PC-3 (cell line): ENCODE results near the gene CASK. TPM values are rescaled to one million over a fixed set of nuclear protein-coding genes. Genes with fewer than 3 reads are reported as not detected.

ENCODE experiments used
- ATAC-seq: fragments of 200-7000 bp; cut with Tn5 transposase; 2 replicates; pipeline ENCODE4 v1.9.1; 2020; ENCODE audit warnings: mild to moderate bottlenecking, moderate library complexity
- BruUV-seq: library from RNA; stranded (reverse); fragments of 400-500 nt; replicated peaks from 2 replicates; lab custom pipeline; 2021; lab: Mats Ljungman, UMichigan
- CTCF ChIA-PET: fragments of 300-600 bp; sonication (Branson Sonifier 250); formaldehyde crosslinking; loops from one replicate; lab custom pipeline; 2022; ENCODE audit warnings: antibody characterized with exemption; lab: Charles Lee
- POLR2A ChIA-PET: fragments of 300-600 bp; sonication (Branson Sonifier 250); formaldehyde crosslinking; loops from one replicate; lab custom pipeline; 2022; ENCODE audit warnings: antibody characterized with exemption; ENCODE audit not compliant: unreplicated experiment; lab: Charles Lee
- DNase-seq: peaks from one replicate; pipeline ENCODE4 v3.0.0-alpha.2; 2015
- H2AFZ ChIP-seq: fragments of 300-600 bp; sonication (generic); 2 replicates; pipeline ENCODE4 v1.6.0; 2016; ENCODE audit warnings: antibody characterized with exemption, low read length
- H3F3A ChIP-seq: fragments of 300-600 bp; sonication (generic); one replicate; pipeline ENCODE4 v1.6.0; 2017; ENCODE audit warnings: antibody characterized with exemption, low read length, control low read depth, mild to moderate bottlenecking; ENCODE audit not compliant: unreplicated experiment
- H3K27ac ChIP-seq: fragments of 300-600 bp; sonication (generic); 2 replicates; pipeline ENCODE4 v1.5.1; 2016; ENCODE audit warnings: mild to moderate bottlenecking, low read length
- H3K27me3 ChIP-seq: fragments of 300-600 bp; sonication (generic); 2 replicates; pipeline ENCODE4 v1.6.1; 2016; ENCODE audit warnings: low read length, mixed read lengths
- H3K36me3 ChIP-seq: fragments of 300-600 bp; sonication (generic); 2 replicates; pipeline ENCODE4 v1.6.1; 2016; ENCODE audit warnings: low read depth, mixed run types, low read length, mixed read lengths
- H3K4me1 ChIP-seq: fragments of 300-600 bp; sonication (generic); 2 replicates; pipeline ENCODE4 v1.5.1; 2016; ENCODE audit warnings: low read length; ENCODE audit not compliant: insufficient read depth
- H3K4me2 ChIP-seq: fragments of 300-600 bp; sonication (generic); 2 replicates; pipeline ENCODE4 v1.6.0; 2016; ENCODE audit warnings: low read length
- H3K4me3 ChIP-seq: fragments of 300-600 bp; sonication (generic); 2 replicates; pipeline ENCODE4 v1.5.1; 2016; ENCODE audit warnings: mild to moderate bottlenecking, low read length, mixed read lengths
- H3K79me2 ChIP-seq: fragments of 300-600 bp; sonication (generic); 2 replicates; pipeline ENCODE4 v1.6.1; 2017; ENCODE audit warnings: low read length, mixed read lengths
- H3K9ac ChIP-seq: fragments of 300-600 bp; sonication (generic); 2 replicates; pipeline ENCODE4 v1.6.0; 2016; ENCODE audit warnings: mild to moderate bottlenecking, low read length
- H3K9me2 ChIP-seq: fragments of 300-600 bp; sonication (generic); replicated peaks from 2 replicates; pipeline ENCODE4 v1.6.1; 2016; ENCODE audit warnings: mixed run types, low read length, mixed read lengths
- H3K9me3 ChIP-seq: fragments of 300-600 bp; sonication (generic); 2 replicates; pipeline ENCODE4 v1.6.1; 2016; ENCODE audit warnings: low read length, mixed read lengths
- H4K20me1 ChIP-seq: fragments of 300-600 bp; sonication (generic); 2 replicates; pipeline ENCODE4 v1.6.1; 2016; ENCODE audit warnings: low read length, mixed read lengths
- CTCF ChIP-seq: fragments of 300-600 bp; sonication (generic); conservative IDR thresholded peaks from 2 replicates; pipeline ENCODE4 v1.5.1; 2017; ENCODE audit warnings: antibody characterized with exemption, low read depth, mild to moderate bottlenecking, low read length
- EZH2 ChIP-seq: fragments of 300-600 bp; sonication (generic); IDR thresholded peaks from one replicate; pipeline ENCODE4 v1.6.1; 2017; ENCODE audit warnings: antibody characterized with exemption, mild to moderate bottlenecking, low read length; ENCODE audit not compliant: unreplicated experiment
- EZH2phosphoT487 ChIP-seq: fragments of 300-600 bp; sonication (generic); IDR thresholded peaks from 2 replicates; pipeline ENCODE4 v1.6.1; 2018; ENCODE audit warnings: mild to moderate bottlenecking, antibody characterized with exemption, low read length, borderline replicate concordance
- intact Hi-C: fragments of 100-400 bp; cut with micrococcal nuclease; formaldehyde crosslinking; loops from 2 replicates; pipeline ENCODE4 v1.9.0; 2023
- total RNA-seq: library from RNA; depleted of rRNA; stranded (reverse); fragments of >200 nt; gene quantifications from 2 replicates; pipeline ENCODE4 v1.2.3, GENCODE V29; 2014

The CASK gene
- total RNA-seq, 1 experiment from 2014 or later: 21.4 TPM

GRCh38 chrX:41946989-41947612 lies 23.7 kb upstream of the CASK start:
- ATAC-seq (no peak), DNase-seq (peak; percentile 45)
- CTCF ChIA-PET: no interaction called here
- no peaks in the 10 kb centered on the region for H4K20me1 ChIP-seq
- POLR2A ChIA-PET: no interaction called here
- H3K4me2 ChIP-seq: no peak overlapping the region
- H3K4me1 ChIP-seq: peaks cover 7% of the 10 kb centered on the region; the same call in 1 of the 2 replicates
- H3F3A ChIP-seq: no peaks in the 10 kb centered on the region
- H2AFZ ChIP-seq: no peak overlapping the region
- no TSS peak for BruUV-seq
- H3K79me2 ChIP-seq: no peaks in the 10 kb centered on the region
- H3K27ac ChIP-seq: no peak overlapping the region
- no peaks in the 10 kb centered on the region for H3K9me3 ChIP-seq
- no peak overlapping the region for H3K4me3 ChIP-seq
- no peaks in the 10 kb centered on the region for H3K9me2 ChIP-seq
- no peaks in the 10 kb centered on the region for H3K27me3 ChIP-seq
- TF ChIP-seq EZH2phosphoT487 (no peak), CTCF (no peak), EZH2 (no peak)
- intact Hi-C loops: no loop called here
- no peak overlapping the region for H3K9ac ChIP-seq
- no peaks in the 10 kb centered on the region for H3K36me3 ChIP-seq

- Histone ChIP-seq H2AFZ (0 out of 2 replicates have a peak overlapping the region, but pooled peaks have one; percentile 1), H3K36me3 (no peaks in the 10 kb centered on the region), H3F3A (no peaks in the 10 kb centered on the region), H3K9me3 (no peaks in the 10 kb centered on the region), H3K9me2 (no peaks in the 10 kb centered on the region), H3K4me2 (no peak overlapping the region), H3K4me3 (no peak overlapping the region), H3K79me2 (no peaks in the 10 kb centered on the region), H3K9ac (no peak overlapping the region), H4K20me1 (no peaks in the 10 kb centered on the region), H3K27ac (no peak overlapping the region), H3K4me1 (peaks cover 7% of the 10 kb centered on the region; the same call in 1 of the 2 replicates), H3K27me3 (no peaks in the 10 kb centered on the region)
- ChIA-PET POLR2A (no interaction called here), CTCF (no interaction called here)
- TF ChIP-seq EZH2: no peak
- no peak for TF ChIP-seq EZH2phosphoT487
- TF ChIP-seq CTCF: no peak
- BruUV-seq: no TSS peak
- intact Hi-C loops: no loop called here
- ATAC-seq (no peak), DNase-seq (no peak)
Observed at GRCh38 chrX:41946235-41946634, 22.9 kb upstream of the CASK start.

GRCh38 chrX:41935832-41936231 lies 12.5 kb upstream of the CASK start:
- Histone ChIP-seq H3K27me3 (no peaks in the 10 kb centered on the region), H4K20me1 (no peaks in the 10 kb centered on the region), H3K4me1 (no peaks in the 10 kb centered on the region), H3K27ac (no peak overlapping the region), H2AFZ (no peak overlapping the region), H3F3A (no peaks in the 10 kb centered on the region), H3K4me2 (no peak overlapping the region), H3K79me2 (no peaks in the 10 kb centered on the region), H3K9me3 (no peaks in the 10 kb centered on the region), H3K36me3 (no peaks in the 10 kb centered on the region), H3K9me2 (no peaks in the 10 kb centered on the region), H3K4me3 (no peak overlapping the region), H3K9ac (no peak overlapping the region)
- ATAC-seq: no peak
- intact Hi-C loops: no loop called here
- no peak for DNase-seq
- no peak for TF ChIP-seq EZH2
- TF ChIP-seq EZH2phosphoT487: no peak
- TF ChIP-seq CTCF: no peak
- no TSS peak for BruUV-seq
- CTCF ChIA-PET: no interaction called here
- POLR2A ChIA-PET: no interaction called here
